Liver (tissue), 9 donors: ENCODE data around the gene CLIC5. TPM values are rescaled to one million over a fixed set of nuclear protein-coding genes. Genes with fewer than 3 reads are reported as not detected.

Source experiments
- DNase-seq: peaks from one replicate; pipeline ENCODE4 v3.0.0-alpha.2; 2017; ENCODE audit warnings: low spot score
- H3K27ac ChIP-seq, 2 donors: one replicate each; pipeline ENCODE4 v1.7.0; 2013; ENCODE audit warnings: inconsistent platforms in 2 of 2, low read length in 2 of 2, control low read depth in 1 of 2, low read depth in 1 of 2, mild to moderate bottlenecking in 1 of 2
- H3K27me3 ChIP-seq, 4 donors: one replicate each; pipeline versions ENCODE4 v1.6.1 to v1.7.0; 2013; ENCODE audit warnings: low read length in 3 of 4, inconsistent platforms in 1 of 4, mild to moderate bottlenecking in 1 of 4, moderate library complexity in 1 of 4; ENCODE audit not compliant: control insufficient read depth in 4 of 4, insufficient read depth in 4 of 4
- H3K36me3 ChIP-seq, 4 donors: one replicate each; pipeline versions ENCODE4 v1.6.1 to v1.7.0; 2013; ENCODE audit warnings: low read length in 3 of 4, mild to moderate bottlenecking in 3 of 4, low read depth in 1 of 4, moderate library complexity in 1 of 4; ENCODE audit not compliant: control insufficient read depth in 4 of 4, insufficient read depth in 3 of 4
- H3K4me1 ChIP-seq, 4 donors: one replicate each; pipeline versions ENCODE4 v1.6.1 to v1.7.0; 2013; ENCODE audit warnings: low read length in 3 of 4, mild to moderate bottlenecking in 3 of 4, moderate library complexity in 1 of 4; ENCODE audit not compliant: control insufficient read depth in 4 of 4, insufficient read depth in 4 of 4
- H3K4me3 ChIP-seq, 3 donors: one replicate each; pipeline versions ENCODE4 v1.6.1 to v1.7.0; 2013; ENCODE audit warnings: low read length in 3 of 3, control low read depth in 1 of 3, low read depth in 1 of 3, mild to moderate bottlenecking in 1 of 3
- H3K9ac ChIP-seq, 2 donors: one replicate each; pipeline ENCODE4 v1.7.0; 2013; ENCODE audit warnings: low read length in 2 of 2, mild to moderate bottlenecking in 2 of 2, moderate library complexity in 2 of 2, control low read depth in 1 of 2, low read depth in 1 of 2
- H3K9me3 ChIP-seq, 4 donors: one replicate each; pipeline versions ENCODE4 v1.6.1 to v1.7.0; 2013; ENCODE audit warnings: low read length in 3 of 4; ENCODE audit not compliant: control insufficient read depth in 4 of 4
- CTCF ChIP-seq: fragments of 150-350 bp; IDR thresholded peaks from 2 replicates; pipeline ENCODE4 v1.5.1; 2017; ENCODE audit warnings: improper control_type of control experiment, low read depth, low read length; ENCODE audit not compliant: missing input control
- FOXA2 ChIP-seq: IDR thresholded peaks from 2 replicates; pipeline ENCODE4 v1.6.1; 2016; ENCODE audit warnings: antibody characterized with exemption
- GABPA ChIP-seq, 2 donors: IDR thresholded peaks in 1 of 2; conservative IDR thresholded peaks in 1 of 2; 2 replicates each; pipeline ENCODE4 v1.6.1; 2016; ENCODE audit warnings: antibody characterized with exemption in 2 of 2, mild to moderate bottlenecking in 1 of 2, moderate library complexity in 1 of 2
- HNF4G ChIP-seq: IDR thresholded peaks from 2 replicates; pipeline ENCODE4 v1.6.1; 2016; ENCODE audit warnings: antibody characterized with exemption
- MAX ChIP-seq: IDR thresholded peaks from 2 replicates; pipeline ENCODE4 v1.6.1; 2016; ENCODE audit warnings: antibody characterized with exemption
- NR2F2 ChIP-seq: IDR thresholded peaks from 2 replicates; pipeline ENCODE4 v1.6.1; 2016; ENCODE audit warnings: antibody characterized with exemption
- RAD21 ChIP-seq, 2 donors: IDR thresholded peaks; 2 replicates each; pipeline ENCODE4 v1.6.1; 2016; ENCODE audit warnings: antibody characterized with exemption in 2 of 2, mild to moderate bottlenecking in 2 of 2
- REST ChIP-seq: IDR thresholded peaks from 2 replicates; pipeline ENCODE4 v1.6.1; 2016; ENCODE audit warnings: antibody characterized with exemption, mild to moderate bottlenecking
- RXRA ChIP-seq, 2 donors: IDR thresholded peaks; 2 replicates each; pipeline ENCODE4 v1.6.1; 2017 to 2018; ENCODE audit warnings: antibody characterized with exemption in 2 of 2, mild to moderate bottlenecking in 1 of 2
- SP1 ChIP-seq: IDR thresholded peaks from 2 replicates; pipeline ENCODE4 v1.6.1; 2018; ENCODE audit warnings: antibody characterized with exemption, mild to moderate bottlenecking
- TAF1 ChIP-seq: conservative IDR thresholded peaks from 2 replicates; pipeline ENCODE4 v1.6.1; 2016; ENCODE audit warnings: antibody characterized with exemption, mild to moderate bottlenecking
- YY1 ChIP-seq: IDR thresholded peaks from 2 replicates; pipeline ENCODE4 v1.6.1; 2016; ENCODE audit warnings: antibody characterized with exemption, mild to moderate bottlenecking
- WGBS: extraction: QIAGEN DNeasy Blood & Tissue Kit; methylation state at CpG from one replicate; pipeline ENCODE4 v1.1.7; 2013; 5-methylcytosine and 5-hydroxymethylcytosine counted together
- polyA plus RNA-seq, 2 donors: library from polyadenylated mRNA; stranded (reverse) in 1 of 2; unstranded in 1 of 2; fragments of 200-250 nt in 1 of 2; fragments of >200 nt in 1 of 2; fragmentation: Nextera tagmentation in 1 of 2; extraction: Ambion mirVana in 1 of 2; gene quantifications; one replicate each; pipeline versions ENCODE4 v1.2.1 to v1.2.3, GENCODE V29; 2013 to 2015
- total RNA-seq, 2 donors: library from RNA; depleted of rRNA; stranded (reverse); fragments of >200 nt; gene quantifications; one replicate each; pipeline ENCODE4 v1.2.3, GENCODE V29; 2014
- donor health status: healthy.
- donor health status: healthy.
- donor health status: healthy.
- donor health status: healthy.
- donor health status: healthy.

CLIC5 gene
- total and polyA plus RNA-seq, 4 donors = 0.05 to 0.33 (median 0.14) TPM

GRCh38 chr6:46035242-46035641 is 19.6 kb upstream of the CLIC5 start:
- no peak overlapping the region for H3K4me3 ChIP-seq
- no peaks in the 10 kb centered on the region for H3K4me1 ChIP-seq
- no peak overlapping the region for H3K9ac ChIP-seq
- no peaks in the 10 kb centered on the region for H3K36me3 ChIP-seq
- no peak for TF ChIP-seq HNF4G
- TF ChIP-seq REST = no peak
- TF ChIP-seq GABPA (IDR thresholded peaks at IDR 0.05 in 1 of 2, conservative IDR thresholded peaks at IDR 0.05 in 1 of 2) = no peak
- no peak for TF ChIP-seq FOXA2
- no peak for TF ChIP-seq SP1
- TF ChIP-seq YY1 = no peak
- no peak for TF ChIP-seq CTCF
- H3K27me3 ChIP-seq = no peaks in the 10 kb centered on the region
- no peak for DNase-seq
- H3K27ac ChIP-seq = no peak overlapping the region
- no peaks in the 10 kb centered on the region for H3K9me3 ChIP-seq
- 76% methylated on average over 1 of the region's 1 CpG for WGBS

- no peak for DNase-seq
- 77% methylated on average over 6 of the region's 6 CpGs for WGBS
- H3K27ac ChIP-seq = no peak overlapping the region
- H3K9ac ChIP-seq = no peak overlapping the region
- peaks cover 0 to 3% (median 0%) of the 10 kb centered on the region in 4 donors for H3K27me3 ChIP-seq
- no peak for TF ChIP-seq NR2F2
- TF ChIP-seq TAF1 = no peak
- no peaks in the 10 kb centered on the region for H3K4me1 ChIP-seq
- H3K4me3 ChIP-seq = no peak overlapping the region
- no peaks in the 10 kb centered on the region for H3K36me3 ChIP-seq
- no peaks in the 10 kb centered on the region for H3K9me3 ChIP-seq
These were observed 16.7 kb upstream of the CLIC5 start for GRCh38 chr6:46032110-46032998.

- WGBS = 95% methylated on average over 1 of the region's 1 CpG
- H3K9ac ChIP-seq = no peak overlapping the region
- H3K27me3 ChIP-seq = peaks cover 0 to 3% (median 0%) of the 10 kb centered on the region in 4 donors
- no peaks in the 10 kb centered on the region for H3K4me1 ChIP-seq
- no peak for TF ChIP-seq MAX
- no peak for TF ChIP-seq RAD21 (IDR thresholded peaks at IDR 0.05)
- no peak for TF ChIP-seq REST
- TF ChIP-seq YY1 = no peak
- no peak for TF ChIP-seq RXRA (IDR thresholded peaks at IDR 0.05)
- no peak for DNase-seq
- H3K27ac ChIP-seq = no peak overlapping the region
- no peaks in the 10 kb centered on the region for H3K36me3 ChIP-seq
- no peak overlapping the region for H3K4me3 ChIP-seq
- no peaks in the 10 kb centered on the region for H3K9me3 ChIP-seq
These were observed 13.9 kb upstream of the CLIC5 start for GRCh38 chr6:46029602-46030001.
